HG03457 (cell line): ENCODE measurements around the gene TRIP10.
"Not testable (repeated sequence)": the region's sequence is repeated elsewhere in the genome, so short reads cannot be mapped to it uniquely, and the experiment has no call there.

ENCODE experiments used
- ATAC-seq: cut with Tn5 transposase; IDR thresholded peaks from one replicate; pipeline ENCODE4 v1.9.1; 2021; ENCODE audit warnings: moderate number of reproducible peaks; ENCODE audit not compliant: unreplicated experiment

TRIP10 gene

GRCh38 chr19:6740589-6741343 is 1.3 kb downstream of the TRIP10 start:
- ATAC-seq, result no peak

- ATAC-seq, result no peak
These were observed 3.6 kb downstream of the TRIP10 start for GRCh38 chr19:6743066-6743465.

GRCh38 chr19:6743714-6744380 is 4.4 kb downstream of the TRIP10 start:
- no peak for ATAC-seq

- ATAC-seq, result no peak
These were observed 5.2 kb downstream of the TRIP10 start for GRCh38 chr19:6744381-6745301.

- no peak for ATAC-seq
These were observed 6.5 kb downstream of the TRIP10 start for GRCh38 chr19:6745965-6746364.

- not testable (repeated sequence) for ATAC-seq
These were observed 9.1 kb downstream of the TRIP10 start for GRCh38 chr19:6748543-6748942.

GRCh38 chr19:6750062-6750461 is 10.6 kb downstream of the TRIP10 start:
- ATAC-seq, result no peak

GRCh38 chr19:6751189-6751588 is 11.7 kb downstream of the TRIP10 start:
- ATAC-seq, result no peak

- no peak for ATAC-seq
These were observed 13.0 kb downstream of the TRIP10 start for GRCh38 chr19:6752256-6753177.

GRCh38 chr19:6753178-6754031 is 13.9 kb downstream of the TRIP10 start:
- no peak for ATAC-seq

GRCh38 chr19:6754136-6754535 is 14.7 kb downstream of the TRIP10 start:
- ATAC-seq, result no peak

GRCh38 chr19:6754653-6755463 is 15.4 kb downstream of the TRIP10 start:
- no peak for ATAC-seq

GRCh38 chr19:6760606-6761005 is 21.1 kb downstream of the TRIP10 start:
- ATAC-seq, result no peak

- ATAC-seq, result no peak
These were observed 21.7 kb downstream of the TRIP10 start for GRCh38 chr19:6761053-6761676.

GRCh38 chr19:6762253-6762797 is 22.8 kb downstream of the TRIP10 start:
- ATAC-seq, result not testable (repeated sequence)

GRCh38 chr19:6765738-6766356 is 26.4 kb downstream of the TRIP10 start:
- ATAC-seq, result no peak

GRCh38 chr19:6766357-6767080 is 27.0 kb downstream of the TRIP10 start:
- ATAC-seq, result no peak
